WERI-Rb-1 (cell line): ENCODE results near the gene ADAMTSL3.

Source experiments
- DNase-seq: peaks from one replicate; pipeline ENCODE4 v3.0.0-alpha.2; 2020
- H3K27ac ChIP-seq: fragments of 250-450 bp; sonication (Bioruptor Pico); 2 replicates; pipeline ENCODE4 v1.5.1; 2020; ENCODE audit warnings: mild to moderate bottlenecking, moderate library complexity
- H3K27me3 ChIP-seq: fragments of 250-450 bp; sonication (Bioruptor Pico); 2 replicates; pipeline ENCODE4 v1.5.1; 2021; ENCODE audit warnings: mild to moderate bottlenecking, low read depth, moderate library complexity; ENCODE audit not compliant: insufficient read depth, severe bottlenecking
- H3K36me3 ChIP-seq: fragments of 250-450 bp; sonication (Bioruptor Pico); 2 replicates; pipeline ENCODE4 v1.5.1; 2020; ENCODE audit warnings: mild to moderate bottlenecking, moderate library complexity
- H3K4me3 ChIP-seq: 2 replicates; pipeline ENCODE4 v1.5.1; 2011; ENCODE audit warnings: low read depth, mild to moderate bottlenecking, control low read depth, low read length
- H3K9me3 ChIP-seq: fragments of 250-450 bp; sonication (Bioruptor Pico); 2 replicates; pipeline ENCODE4 v1.5.1; 2021; ENCODE audit warnings: mild to moderate bottlenecking, moderate library complexity; ENCODE audit not compliant: severe bottlenecking
- CTCF ChIP-seq: IDR thresholded peaks from 2 replicates; pipeline ENCODE4 v1.5.1; 2011; ENCODE audit warnings: low read depth, mild to moderate bottlenecking, control low read depth, inconsistent platforms, low read length

Gene ADAMTSL3

DNA sequence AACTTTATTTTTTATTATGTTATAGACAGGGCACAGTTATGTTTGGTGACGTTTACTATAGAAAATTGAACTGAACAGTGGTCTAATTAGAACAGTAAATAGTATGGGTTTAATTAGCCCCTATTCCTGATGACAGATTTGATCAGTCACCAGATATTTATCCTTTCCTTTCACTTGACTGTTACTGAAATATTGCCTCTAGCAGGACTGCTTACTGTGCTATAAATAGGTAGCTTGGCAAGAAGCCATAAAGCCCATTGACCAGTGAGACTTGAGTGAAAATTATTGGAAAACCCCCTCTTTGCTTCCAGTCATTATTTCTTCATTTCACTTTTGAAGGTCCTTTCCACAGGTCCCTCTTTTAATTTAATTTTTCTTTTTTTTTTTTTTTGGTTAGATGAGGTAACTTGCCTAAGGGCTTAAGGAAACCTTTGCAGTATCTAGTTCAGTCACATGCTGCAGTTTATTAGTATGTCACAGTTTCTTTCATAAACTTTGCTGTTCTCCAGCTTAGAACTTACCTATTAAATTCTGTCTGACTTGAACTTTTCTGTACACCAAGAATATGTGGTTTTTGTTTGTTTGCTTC lies 115.6 kb downstream of the ADAMTSL3 start:
- Histone ChIP-seq H3K4me3 (no peak overlapping the region), H3K27ac (no peak overlapping the region), H3K36me3 (no peaks in the 10 kb centered on the region), H3K27me3 (no peaks in the 10 kb centered on the region), H3K9me3 (no peaks in the 10 kb centered on the region)
- TF ChIP-seq CTCF, result no peak
- DNase-seq, result no peak

GRCh38 chr15:83775738-83776137 lies 121.8 kb downstream of the ADAMTSL3 start:
- no peak overlapping the region for H3K27ac ChIP-seq
- TF ChIP-seq CTCF, result no peak
- H3K9me3 ChIP-seq, result no peaks in the 10 kb centered on the region
- no peaks in the 10 kb centered on the region for H3K27me3 ChIP-seq
- H3K4me3 ChIP-seq, result no peak overlapping the region
- no peak for DNase-seq
- H3K36me3 ChIP-seq, result no peaks in the 10 kb centered on the region

- no peaks in the 10 kb centered on the region for H3K9me3 ChIP-seq
- H3K4me3 ChIP-seq, result no peak overlapping the region
- H3K27ac ChIP-seq, result no peak overlapping the region
- no peak for TF ChIP-seq CTCF
- no peak for DNase-seq
- H3K36me3 ChIP-seq, result no peaks in the 10 kb centered on the region
- H3K27me3 ChIP-seq, result no peaks in the 10 kb centered on the region
Measured at GRCh38 chr15:83776986-83777385, 123.1 kb downstream of the ADAMTSL3 start.

GRCh38 chr15:83783227-83783626 lies 129.3 kb downstream of the ADAMTSL3 start:
- Histone ChIP-seq H3K9me3 (no peaks in the 10 kb centered on the region), H3K4me3 (no peak overlapping the region), H3K36me3 (no peaks in the 10 kb centered on the region), H3K27ac (no peak overlapping the region), H3K27me3 (no peaks in the 10 kb centered on the region)
- TF ChIP-seq CTCF, result no peak
- DNase-seq, result no peak

- no peaks in the 10 kb centered on the region for H3K9me3 ChIP-seq
- no peak overlapping the region for H3K27ac ChIP-seq
- no peak overlapping the region for H3K4me3 ChIP-seq
- no peak for DNase-seq
- no peaks in the 10 kb centered on the region for H3K27me3 ChIP-seq
- no peak for TF ChIP-seq CTCF
- H3K36me3 ChIP-seq, result no peaks in the 10 kb centered on the region
Measured at GRCh38 chr15:83784975-83785374, 131.1 kb downstream of the ADAMTSL3 start.

DNA sequence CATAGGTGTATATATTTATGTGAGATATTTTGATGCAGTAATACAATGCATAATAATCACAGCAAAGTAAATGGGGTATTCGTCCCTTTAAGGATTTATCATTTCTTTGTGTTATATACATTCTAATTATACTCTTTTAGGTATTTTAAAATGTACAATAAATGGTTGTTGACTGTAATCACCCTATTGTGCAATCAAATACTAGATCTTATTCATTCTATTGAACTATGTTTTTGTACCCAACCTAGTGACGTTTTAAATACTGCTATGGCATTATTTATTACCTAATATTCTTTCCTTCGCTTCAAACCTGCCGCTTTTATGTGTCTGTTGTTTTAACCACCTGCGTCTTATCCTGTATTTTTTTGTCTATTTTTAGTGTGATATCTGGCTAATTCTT lies 132.4 kb downstream of the ADAMTSL3 start:
- DNase-seq, result no peak
- no peaks in the 10 kb centered on the region for H3K27me3 ChIP-seq
- no peaks in the 10 kb centered on the region for H3K9me3 ChIP-seq
- no peak overlapping the region for H3K4me3 ChIP-seq
- no peaks in the 10 kb centered on the region for H3K36me3 ChIP-seq
- H3K27ac ChIP-seq, result no peak overlapping the region
- no peak for TF ChIP-seq CTCF
